ENCODE data around the gene ACAP2.

GRCh38 chr3:195260280-195260905 lies 182.4 kb downstream of the ACAP2 start:
- TF ChIP-seq CTCF (conservative IDR thresholded peaks at IDR 0.05 in 1 of 2, IDR thresholded peaks at IDR 0.05 in 1 of 2; ENCODE audit: low read depth in 1 of 2, low read length in 2 of 2) (peak; percentile 9 to 12), EZH2 (IDR thresholded peaks at IDR 0.05; ENCODE audit: low read length, missing control alignments) (no peak)

Data from fibroblast of lung (primary cell).